HG03095 (cell line): ENCODE measurements around the gene GRB14.

Source experiments
- ATAC-seq: cut with Tn5 transposase; IDR thresholded peaks from one replicate; pipeline ENCODE4 v1.9.1; 2021; ENCODE audit warnings: moderate library complexity; ENCODE audit not compliant: unreplicated experiment

The GRB14 gene

GRCh38 chr2:164617466-164617865 is 3.8 kb downstream of the GRB14 start:
- ATAC-seq, result no peak

GRCh38 chr2:164613321-164613982 is 7.8 kb downstream of the GRB14 start:
- no peak for ATAC-seq

- no peak for ATAC-seq
Measured at GRCh38 chr2:164609790-164610189, 11.5 kb downstream of the GRB14 start.

GRCh38 chr2:164606557-164606956 is 14.7 kb downstream of the GRB14 start:
- no peak for ATAC-seq

GRCh38 chr2:164605295-164605694 is 16.0 kb downstream of the GRB14 start:
- no peak for ATAC-seq

GRCh38 chr2:164600763-164601162 is 20.5 kb downstream of the GRB14 start:
- ATAC-seq, result no peak

GRCh38 chr2:164599954-164600589 is 21.2 kb downstream of the GRB14 start:
- peak; percentile 99 for ATAC-seq

GRCh38 chr2:164597983-164598382 is 23.3 kb downstream of the GRB14 start:
- no peak for ATAC-seq

- no peak for ATAC-seq
Measured at GRCh38 chr2:164595031-164595430, 26.3 kb downstream of the GRB14 start.

- no peak for ATAC-seq
Measured at GRCh38 chr2:164593959-164594358, 27.3 kb downstream of the GRB14 start.

- ATAC-seq, result no peak
Measured at GRCh38 chr2:164593541-164593940, 27.7 kb downstream of the GRB14 start.

GRCh38 chr2:164589522-164589921 is 31.8 kb downstream of the GRB14 start:
- no peak for ATAC-seq

GRCh38 chr2:164581050-164581449 is 40.2 kb downstream of the GRB14 start:
- ATAC-seq, result no peak

- ATAC-seq, result no peak
Measured at GRCh38 chr2:164574931-164575330, 46.4 kb downstream of the GRB14 start.

- no peak for ATAC-seq
Measured at GRCh38 chr2:164570475-164570874, 50.8 kb downstream of the GRB14 start.

- no peak for ATAC-seq
Measured at GRCh38 chr2:164569378-164569777, 51.9 kb downstream of the GRB14 start.

- no peak for ATAC-seq
Measured at GRCh38 chr2:164568317-164568716, 53.0 kb downstream of the GRB14 start.

- no peak for ATAC-seq
Measured at GRCh38 chr2:164567335-164567989, 53.8 kb downstream of the GRB14 start.

- no peak for ATAC-seq
Measured at GRCh38 chr2:164565359-164565758, 55.9 kb downstream of the GRB14 start.

GRCh38 chr2:164562666-164563065 is 58.6 kb downstream of the GRB14 start:
- ATAC-seq, result no peak

- ATAC-seq, result no peak
Measured at GRCh38 chr2:164561991-164562390, 59.3 kb downstream of the GRB14 start.

GRCh38 chr2:164561416-164561815 is 59.9 kb downstream of the GRB14 start:
- no peak for ATAC-seq
